SH-SY5Y (cell line): ENCODE measurements around the gene HRC.

ENCODE experiments used
- GATA2 ChIP-seq: IDR thresholded peaks from 2 replicates; pipeline ENCODE4 v1.6.1; 2011; ENCODE audit warnings: mild to moderate bottlenecking, low read depth, low read length
- GATA3 ChIP-seq: IDR thresholded peaks from 2 replicates; pipeline ENCODE4 v1.6.1; 2011; ENCODE audit warnings: low read depth, mild to moderate bottlenecking, low read length, moderate library complexity

GRCh38 chr19:49116544-49116943 lies 38.7 kb downstream of the HRC start:
- TF ChIP-seq GATA3 (no peak), GATA2 (no peak)
